ENCODE measurements around the gene ERC2.

GRCh38 chr3:55570271-55570711 is 898.0 kb downstream of the ERC2 start:
- TF ChIP-seq EZH2 (IDR thresholded peaks at IDR 0.05; ENCODE audit: borderline replicate concordance, low read length), result no peak
- TF ChIP-seq CTCF (IDR thresholded peaks at IDR 0.05; ENCODE audit: low read length), result no peak
